ENCODE data around the gene CLDN20. TPM values are rescaled to one million over a fixed set of nuclear protein-coding genes. Genes with fewer than 3 reads are reported as not detected.

Gene CLDN20
- total and polyA plus RNA-seq, 2 of the 4 experiments (the other 2 are of a cell fraction), result not detected

GRCh38 chr6:155241966-155242365 lies 21.8 kb upstream of the CLDN20 start:
- Histone ChIP-seq H4K91ac (ENCODE audit: insufficient read depth, low read depth, low read length) (no peak overlapping the region), H4K8ac (ENCODE audit: low read depth in 2 of 2, low read length in 2 of 2) (no peak overlapping the region), H3K9me3 (ENCODE audit: control insufficient read depth, insufficient read depth, low read length) (no peaks in the 10 kb centered on the region; the same call in 1 of the 2 replicates), H3K56ac (ENCODE audit: extremely low read depth, insufficient read depth, low read length) (no peak overlapping the region), H2AK9ac (replicated peaks; ENCODE audit: low read depth, low read length, poor library complexity) (no peak overlapping the region), H3K4me3 (ENCODE audit: insufficient read depth, low read depth, low read length) (no peak overlapping the region), H2BK5ac (ENCODE audit: low read depth, low read length, poor library complexity, severe bottlenecking) (no peak overlapping the region), H3K27me3 (ENCODE audit: control insufficient read depth, insufficient read depth, low read length) (no peaks in the 10 kb centered on the region), H2AK5ac (ENCODE audit: low read depth, low read length) (no peak overlapping the region), H3K14ac (replicated peaks; ENCODE audit: low read depth, low read length) (no peak overlapping the region), H3K4ac (ENCODE audit: low read depth, low read length) (no peak overlapping the region), H3K18ac (ENCODE audit: low read depth, low read length) (no peak overlapping the region), H3K27ac (ENCODE audit: insufficient read depth, low read length) (no peak overlapping the region), H3K36me3 (ENCODE audit: control insufficient read depth, insufficient read depth, low read length) (no peaks in the 10 kb centered on the region), H4K5ac (ENCODE audit: low read depth, low read length) (no peak overlapping the region), H2BK20ac (ENCODE audit: low read depth, low read length) (no peak overlapping the region), H3K4me1 (ENCODE audit: control insufficient read depth, insufficient read depth, low read length) (peaks cover 4% of the 10 kb centered on the region; the same call in 1 of the 2 replicates), H2AFZ (replicated peaks; ENCODE audit: low read length, poor library complexity) (no peak overlapping the region), H3K79me1 (ENCODE audit: low read depth in 1 of 2, low read length in 2 of 2) (no peaks in the 10 kb centered on the region), H4K20me1 (ENCODE audit: insufficient read depth, low read length) (no peaks in the 10 kb centered on the region), H3K9ac (ENCODE audit: low read depth, low read length) (no peak overlapping the region), H2BK120ac (ENCODE audit: low read depth, low read length) (no peak overlapping the region), H3K4me2 (ENCODE audit: low read depth, low read length) (no peak overlapping the region), H3K23ac (ENCODE audit: low read depth, low read length) (no peak overlapping the region), H2BK15ac (ENCODE audit: low read depth, low read length) (no peak overlapping the region), H3K9me1 (ENCODE audit: insufficient read depth, low read length) (peaks cover 9% of the 10 kb centered on the region; the same call in 1 of the 2 replicates)
- no peak for DNase-seq
- ATAC-seq (ENCODE audit: low read depth), result no peak
- WGBS, 2 experiments (ENCODE audit: extremely low coverage in 2 of 2, insufficient read length in 1 of 2), result 75% methylated on average over 5 of the region's 8 CpGs; no CpG with 5 or more reads in 1 of the 2 experiments
- BruUV-seq (replicated peaks), result no TSS peak
- intact Hi-C loops (cut with micrococcal nuclease), result no loop called here
- dilution Hi-C loops (cut with HindIII; ENCODE audit: low sequenced_read_pairs, unreplicated experiment), result no loop called here
- ChIA-PET CTCF (no interaction called here), POLR2A (ENCODE audit: unreplicated experiment) (no interaction called here)
- in situ Hi-C loops (cut with MboI; ENCODE audit: low sequenced_read_pairs), result loop anchor here (10.0 kb wide), 1 partner anchor 567 kb away; no protein-coding TSS in a partner anchor
- TF ChIP-seq MXI1 (IDR thresholded peaks at IDR 0.05; ENCODE audit: borderline replicate concordance, low read depth, low read length) (no peak), FOS (IDR thresholded peaks at IDR 0.05; ENCODE audit: low read depth, low read length) (no peak), RCOR1 (IDR thresholded peaks at IDR 0.05; ENCODE audit: insufficient replicate concordance, low read length) (no peak), SMC3 (IDR thresholded peaks at IDR 0.05; ENCODE audit: low read depth, low read length) (no peak), USF2 (IDR thresholded peaks at IDR 0.05; ENCODE audit: low read depth, low read length) (no peak), MAFK (IDR thresholded peaks at IDR 0.05; ENCODE audit: low read depth, low read length) (no peak)

Measured in IMR-90 (cell line).